NCI-H1417 treated with DMSO at 0.1 percent for 48 hours (cell line): ENCODE data around the gene PLCE1.

ENCODE experiments used
- DNase-seq: peaks from one replicate; lab custom pipeline; 2025; lab: John Stamatoyannopoulos, UW

PLCE1 gene

DNA sequence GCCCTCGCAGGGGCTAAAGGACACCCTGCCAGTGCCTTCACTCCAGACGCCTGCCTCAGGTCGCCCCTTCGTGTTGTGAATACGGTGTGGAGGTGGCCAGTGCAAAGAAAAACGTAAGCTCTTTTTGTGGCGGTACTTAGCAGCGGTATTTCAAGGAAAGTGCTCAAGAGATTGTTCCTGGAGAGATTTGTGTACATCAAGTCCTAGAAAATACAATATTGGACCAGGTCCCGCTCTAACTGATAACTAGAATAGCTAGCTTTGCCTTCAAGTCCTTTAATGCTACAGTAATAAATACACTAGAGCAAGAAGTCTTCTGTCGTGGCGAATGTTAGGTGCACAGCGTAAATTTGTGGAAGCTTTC, 689 bp downstream of the PLCE1 start:
- DNase-seq = no peak

DNA sequence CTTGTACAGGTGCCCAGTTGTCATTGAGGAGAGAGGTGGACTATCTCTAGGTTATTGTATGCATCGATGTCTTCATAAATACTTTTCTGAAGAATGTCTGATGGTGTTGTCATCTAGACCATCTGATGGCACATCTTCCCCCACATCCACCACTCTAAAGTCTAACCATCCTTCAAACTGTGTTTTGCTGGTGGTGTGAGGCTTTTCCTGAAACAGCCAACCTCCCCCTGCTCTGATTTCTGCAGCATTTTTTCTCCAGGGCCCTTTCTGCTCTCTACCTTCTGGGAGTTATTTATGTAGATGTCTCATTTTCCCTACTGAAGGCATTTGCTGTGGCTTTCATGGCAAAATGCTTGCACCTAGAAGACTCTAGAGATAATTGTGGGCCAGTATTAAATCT, 1.5 kb downstream of the PLCE1 start:
- DNase-seq = no peak

DNA sequence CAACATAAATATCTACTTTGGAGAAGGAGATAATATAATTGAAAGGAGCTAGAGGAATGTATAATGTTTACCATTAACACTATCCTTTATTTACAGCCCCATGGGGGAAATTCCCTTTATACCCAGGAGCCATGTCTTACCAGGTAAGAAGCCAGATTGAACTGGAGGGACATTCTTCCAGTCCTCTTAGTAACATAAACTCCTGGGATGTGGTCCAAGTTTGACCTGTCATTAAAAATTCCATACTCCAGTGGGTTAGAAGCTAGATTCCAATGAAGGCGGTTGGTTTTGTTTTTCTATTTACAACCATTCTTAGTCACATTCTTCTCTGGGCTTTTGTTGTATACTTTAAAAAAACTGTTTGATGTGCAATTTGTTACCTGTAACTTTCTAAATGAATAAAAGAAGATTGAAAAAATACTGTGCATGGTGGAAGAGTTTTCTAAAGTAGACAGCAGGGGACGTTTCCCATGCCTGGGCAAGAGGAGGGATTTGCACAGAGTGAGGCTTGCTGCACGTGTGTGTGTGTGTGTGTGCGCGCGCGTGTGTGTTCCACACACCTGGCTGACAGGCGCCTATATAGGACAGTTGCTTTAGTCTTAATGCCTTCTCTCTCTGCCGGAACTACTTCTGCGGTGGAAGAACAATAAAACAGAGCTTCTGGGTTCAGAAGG, 2.0 kb downstream of the PLCE1 start:
- no peak for DNase-seq

DNA sequence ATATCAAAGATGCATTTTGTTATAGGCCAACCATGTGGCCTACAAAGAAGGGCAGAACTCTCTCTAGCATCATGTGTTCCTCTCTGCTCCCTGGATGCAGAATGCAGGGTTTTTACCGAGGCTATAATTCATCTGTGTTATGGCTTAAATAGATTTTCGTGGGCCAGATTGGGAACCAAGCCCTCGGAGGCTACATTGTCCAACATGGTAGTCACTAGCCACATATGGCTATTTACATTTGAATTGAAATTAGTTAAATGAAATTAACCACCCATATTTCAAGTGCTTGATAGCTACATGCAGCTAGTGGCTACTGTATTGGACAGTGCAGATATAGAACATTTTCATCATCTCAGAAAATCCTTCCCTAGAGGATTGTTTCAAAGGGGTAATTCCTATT, 2.8 kb downstream of the PLCE1 start:
- DNase-seq = no peak

DNA sequence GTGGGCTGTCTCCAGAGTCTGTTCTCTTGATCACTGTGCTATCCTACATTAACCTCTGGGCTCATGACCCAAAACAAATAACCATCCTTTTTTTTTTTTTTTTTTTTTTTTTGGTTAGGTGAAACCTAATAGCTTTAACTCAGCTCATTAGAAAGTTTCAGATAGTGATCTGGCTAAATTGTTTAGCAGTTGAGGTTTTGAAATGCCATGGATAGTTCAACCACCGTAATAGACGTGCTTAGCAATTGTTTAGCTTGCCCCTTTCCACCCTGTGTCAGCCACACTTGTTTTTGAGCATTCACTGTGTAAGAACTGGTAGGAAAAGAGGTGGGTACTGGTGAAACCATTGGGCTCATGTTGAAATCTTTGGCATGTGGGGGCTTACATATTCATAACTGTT, 3.8 kb downstream of the PLCE1 start:
- DNase-seq = no peak

DNA sequence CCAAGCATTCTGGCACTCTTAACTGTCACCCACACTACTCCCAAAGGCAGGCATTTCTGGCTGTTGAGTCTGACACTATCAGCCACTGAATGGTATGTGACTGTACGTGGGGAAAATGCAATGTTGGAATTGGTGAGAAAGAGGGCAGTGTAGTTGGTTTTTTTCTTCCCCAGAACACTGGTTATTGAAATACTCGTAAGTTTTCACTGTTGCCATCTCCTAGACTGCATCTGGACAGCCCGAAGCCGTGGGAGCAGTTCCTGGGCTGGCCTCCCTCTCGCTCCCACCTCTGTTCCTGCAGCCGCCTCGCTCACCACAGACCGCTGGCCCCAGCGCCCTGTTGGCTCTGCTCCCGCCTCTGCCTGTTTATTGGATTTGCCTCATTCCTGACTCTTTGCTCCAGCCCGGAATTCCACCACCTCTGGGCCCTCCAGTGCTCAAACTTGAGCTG, 5.7 kb downstream of the PLCE1 start:
- DNase-seq = no peak

DNA sequence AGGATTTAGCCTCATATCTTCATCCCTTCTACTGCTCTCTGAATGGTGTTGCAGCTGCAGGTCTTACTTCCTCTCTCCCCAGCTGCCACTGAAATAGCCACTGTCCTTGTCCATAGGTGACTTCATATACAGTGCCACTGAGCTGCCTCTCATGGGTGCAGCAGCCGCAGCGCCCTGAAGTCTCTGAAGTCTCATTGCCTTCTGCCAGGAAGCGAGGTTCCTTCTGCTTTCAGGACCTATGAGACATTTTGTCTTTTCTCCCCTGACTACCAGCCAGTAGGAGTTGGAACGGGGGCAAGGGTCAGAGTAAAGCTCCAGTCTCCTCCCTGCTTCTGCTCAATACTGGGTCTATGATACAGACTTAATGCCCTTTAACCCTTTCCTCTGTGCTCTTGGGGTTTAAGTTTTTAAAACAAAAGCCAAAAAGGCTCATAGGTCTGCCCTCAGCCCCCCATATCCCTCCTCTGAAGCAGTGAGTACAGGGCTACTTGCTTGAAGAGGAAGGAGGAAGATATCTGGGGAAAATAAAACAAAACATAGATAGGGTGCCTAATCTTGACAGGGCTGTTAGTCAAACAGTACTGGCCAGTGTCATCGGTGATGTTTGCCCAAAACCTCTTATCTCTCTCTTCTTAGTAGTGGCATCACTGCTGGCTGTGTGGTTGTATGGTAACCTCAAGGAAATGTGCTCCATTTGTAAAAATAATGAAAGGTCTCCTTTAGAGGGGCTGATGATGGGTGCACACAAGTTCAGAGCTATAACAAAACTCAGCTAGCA, 7.1 kb downstream of the PLCE1 start:
- DNase-seq = no peak

DNA sequence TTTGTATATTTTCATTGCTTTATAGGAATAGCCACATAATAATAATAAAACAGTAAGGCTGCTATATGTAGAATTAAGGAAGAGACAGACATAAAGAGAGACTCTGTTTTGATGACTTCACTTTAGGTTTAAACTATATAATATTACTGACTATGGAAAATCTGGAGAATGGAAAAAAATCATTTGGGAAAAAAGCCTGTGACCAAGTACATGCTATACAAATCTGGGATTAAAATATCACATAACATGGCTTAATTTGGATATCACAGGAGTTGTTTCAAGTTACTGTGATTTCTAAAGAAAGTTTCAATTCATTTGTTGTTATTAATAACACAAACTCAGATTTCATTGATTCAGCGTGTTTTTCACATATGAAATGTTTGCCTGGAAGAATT, 7.7 kb downstream of the PLCE1 start:
- DNase-seq = no peak

DNA sequence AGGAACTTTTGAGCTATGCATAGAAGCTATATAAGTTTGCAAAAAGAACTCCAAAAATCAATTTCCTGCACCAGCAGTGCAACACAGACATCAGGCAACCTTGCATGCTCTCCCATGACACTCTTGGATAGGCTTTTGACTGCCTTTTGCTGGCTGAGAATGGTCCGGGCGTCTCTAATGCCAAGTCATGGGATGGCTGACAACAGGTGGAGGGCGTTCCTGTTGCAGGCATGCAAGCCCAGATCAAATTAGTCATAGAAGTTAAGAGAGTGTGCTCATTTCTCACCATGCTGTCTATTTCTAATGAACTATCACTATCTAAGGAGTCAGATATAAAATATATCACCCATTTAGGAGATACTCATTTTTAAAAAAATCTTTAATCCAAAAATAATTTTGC, 8.4 kb downstream of the PLCE1 start:
- DNase-seq = no peak

DNA sequence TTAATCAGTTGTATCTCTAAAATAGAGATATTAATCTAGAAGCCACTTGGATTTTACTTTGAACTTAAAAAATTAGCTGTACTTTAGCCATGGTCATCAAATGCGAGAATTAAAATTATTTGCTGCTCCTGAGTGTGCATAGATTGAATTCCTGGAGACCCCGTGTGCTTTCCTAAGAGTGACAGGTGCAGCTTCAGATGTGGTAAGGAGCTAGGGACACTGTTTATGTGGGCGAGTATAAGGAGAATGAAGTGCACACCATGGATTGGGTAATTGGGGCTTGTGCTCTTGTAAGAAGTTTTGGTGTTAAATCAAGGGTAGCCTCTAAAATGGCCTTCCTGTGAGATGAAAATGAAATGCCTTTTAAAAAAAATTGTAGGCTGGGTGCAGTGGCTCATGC, 9.8 kb downstream of the PLCE1 start:
- DNase-seq = no peak

DNA sequence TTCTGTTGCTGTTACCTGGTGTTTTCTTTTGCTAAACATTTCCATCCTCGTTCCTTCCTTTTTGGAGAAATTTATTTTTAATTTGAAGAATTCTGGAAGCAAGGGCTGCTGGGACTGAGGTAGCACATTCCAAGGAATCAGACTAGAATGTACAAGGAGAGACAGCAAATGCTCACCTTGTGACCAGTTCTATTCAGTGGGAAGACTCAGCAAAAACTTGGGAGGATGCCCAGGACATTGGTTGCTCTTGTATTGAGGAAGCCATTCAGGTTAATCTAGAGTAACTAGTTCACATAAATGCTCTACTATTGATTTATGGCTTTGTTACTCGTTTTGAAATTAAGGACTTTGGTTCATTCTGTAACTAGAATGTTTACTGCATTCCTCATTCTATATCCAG, 11.3 kb downstream of the PLCE1 start:
- DNase-seq = no peak

DNA sequence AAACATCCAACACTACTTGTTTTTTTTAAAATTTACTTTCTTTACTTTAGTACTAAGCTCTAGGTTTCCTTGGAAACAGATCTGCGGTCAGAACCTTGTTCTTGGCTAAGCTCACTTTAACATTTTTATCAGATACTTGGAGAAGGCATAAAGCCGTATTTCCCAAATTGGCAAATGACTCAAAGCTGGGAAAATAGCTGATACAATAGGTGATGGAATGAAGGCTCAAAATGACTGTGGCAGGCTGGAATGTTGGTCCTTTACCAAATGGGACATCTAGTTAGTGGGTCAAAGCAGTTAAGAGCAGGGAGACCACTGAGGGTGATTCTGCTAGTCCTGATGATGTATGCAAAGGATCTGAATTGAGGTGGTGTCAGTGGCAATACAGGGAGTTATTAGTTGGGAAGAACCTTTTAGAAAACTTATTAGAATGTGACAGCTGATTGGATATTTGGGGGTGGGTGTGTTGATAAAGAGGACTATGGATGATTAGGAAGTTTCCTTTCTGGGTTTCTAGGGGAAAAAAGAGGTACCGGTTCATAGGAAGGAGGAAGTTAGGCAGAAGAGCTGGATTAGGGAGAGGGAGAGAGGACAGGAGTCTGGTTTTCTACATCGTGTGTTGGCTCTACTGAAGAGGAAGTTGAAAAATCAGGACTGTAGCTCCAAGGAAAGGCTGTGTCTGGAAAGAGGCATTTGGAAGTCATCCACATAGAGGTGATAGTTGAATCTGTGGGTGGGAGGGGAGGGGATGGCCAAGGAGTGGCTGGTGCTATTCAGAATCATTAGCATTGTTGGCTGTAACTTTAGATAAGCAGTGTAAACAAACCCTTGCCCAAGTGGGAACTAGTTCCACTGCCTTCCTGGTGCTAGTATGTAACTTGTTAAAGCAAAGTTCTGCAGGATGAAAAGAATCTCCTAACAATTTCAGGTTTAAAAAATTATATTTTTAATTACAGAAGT, 13.1 kb downstream of the PLCE1 start:
- no peak for DNase-seq

DNA sequence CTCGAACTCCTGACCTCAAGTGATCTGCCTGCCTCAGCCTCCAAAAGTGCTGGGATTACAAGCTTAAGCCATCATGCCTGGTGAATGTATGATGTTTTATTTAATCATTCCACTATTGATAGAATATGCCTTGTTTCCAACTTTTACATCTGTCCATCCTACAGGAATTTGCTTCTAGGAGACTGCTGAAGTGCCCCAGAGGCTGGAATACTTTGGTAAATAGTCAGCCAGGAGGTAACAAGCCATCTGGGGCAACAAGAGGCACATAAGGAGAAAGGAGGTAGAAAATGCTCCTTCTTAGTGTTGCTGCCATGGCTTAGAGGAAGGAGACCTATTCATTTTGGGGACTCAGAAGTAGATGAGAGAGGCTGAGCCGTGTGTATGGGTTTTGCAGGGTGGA, 14.8 kb downstream of the PLCE1 start:
- no peak for DNase-seq

DNA sequence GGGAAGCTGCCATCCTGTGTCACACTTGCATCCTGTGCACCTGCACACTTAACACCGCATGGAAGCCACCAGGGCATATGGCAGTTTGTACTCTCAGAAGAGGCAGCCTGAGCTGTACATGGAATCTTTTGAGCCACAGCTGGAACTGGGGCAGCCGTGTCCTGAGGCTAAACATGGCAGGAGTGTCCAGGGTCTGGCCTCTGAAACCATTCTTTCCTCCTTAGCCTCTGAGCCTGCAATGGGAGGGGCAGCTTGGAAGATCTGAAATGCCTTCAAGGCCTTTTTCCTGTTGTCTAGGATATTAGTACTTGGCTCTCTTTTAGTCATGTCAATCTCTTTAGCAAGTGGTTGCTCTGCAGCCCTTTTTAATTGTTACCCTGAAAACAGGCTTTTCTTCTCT, 16.4 kb downstream of the PLCE1 start:
- DNase-seq = no peak

DNA sequence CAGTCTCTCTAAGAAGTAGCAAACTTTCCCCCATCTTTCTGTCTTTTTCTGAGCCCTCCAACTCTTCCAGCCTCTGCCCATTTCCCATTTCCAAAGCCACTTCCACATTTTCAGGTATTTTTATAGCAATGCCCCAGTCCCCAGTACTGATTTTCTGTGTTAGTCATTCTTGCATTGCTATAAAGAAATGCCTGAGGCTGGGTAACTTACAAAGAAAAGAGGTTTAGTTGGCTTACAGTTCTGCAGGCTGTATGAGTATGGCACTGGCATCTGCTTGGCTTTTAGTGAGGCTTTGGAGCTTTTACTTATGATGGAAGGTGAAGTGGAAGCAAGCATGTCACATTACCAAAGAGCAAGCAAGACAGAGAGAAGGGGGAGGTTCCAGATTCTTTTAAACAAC, 17.2 kb downstream of the PLCE1 start:
- no peak for DNase-seq

DNA sequence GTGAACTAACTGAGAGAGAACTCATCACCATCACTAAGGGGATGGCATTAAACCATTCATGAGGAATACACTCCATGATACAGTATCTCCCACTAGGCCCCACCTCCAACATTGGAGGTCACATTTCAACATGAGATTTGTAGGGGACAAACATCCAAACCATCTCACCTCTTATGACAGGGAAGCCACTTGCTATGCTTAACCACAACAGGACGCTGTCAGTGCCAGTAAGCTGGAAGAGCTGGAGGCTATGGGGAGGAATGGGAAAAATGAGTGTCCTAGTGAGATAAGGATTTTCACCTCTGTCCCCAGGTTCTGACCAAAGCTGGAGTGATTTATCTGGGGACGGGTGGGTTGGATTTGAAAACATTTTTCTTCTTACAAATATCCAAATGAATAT, 17.6 kb downstream of the PLCE1 start:
- DNase-seq = no peak

DNA sequence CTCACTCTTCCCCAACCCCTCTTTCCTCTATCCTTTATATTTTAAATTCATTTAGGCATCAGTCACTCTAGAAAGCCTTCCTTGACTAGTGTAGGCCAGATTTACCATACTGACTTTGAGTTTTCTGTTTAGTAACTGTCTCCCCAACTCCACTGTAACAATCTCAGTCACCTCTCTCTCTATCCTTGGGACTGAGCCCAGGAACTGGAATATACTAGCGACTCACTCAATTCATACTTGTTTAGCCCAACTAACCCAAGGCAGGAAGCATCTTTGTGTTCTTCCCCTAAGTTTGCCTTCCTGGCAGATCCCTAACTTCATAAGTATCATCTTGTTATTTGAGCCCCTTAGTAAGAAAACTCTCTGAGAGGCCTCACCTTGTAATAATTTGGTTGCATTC, 19.1 kb downstream of the PLCE1 start:
- DNase-seq = no peak

DNA sequence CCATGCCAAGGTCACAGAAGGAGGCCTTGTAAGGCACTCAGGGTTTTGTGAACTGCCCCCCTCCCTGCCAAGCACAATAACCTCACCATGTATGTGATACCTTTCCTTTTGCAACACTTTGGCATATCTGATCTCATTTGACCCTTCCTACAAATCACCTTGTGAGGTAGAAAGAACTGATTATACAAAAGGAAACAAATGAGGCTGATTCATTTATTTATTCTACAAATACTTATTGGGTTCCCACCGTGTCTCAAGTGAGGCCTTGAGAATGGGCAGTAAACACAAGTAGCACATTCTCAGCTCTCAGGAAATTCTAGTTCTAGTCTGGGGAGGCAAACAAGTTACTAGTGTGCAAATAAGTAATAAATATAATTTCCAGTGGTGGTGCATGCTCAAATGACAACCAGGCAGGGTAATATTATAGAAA, 19.6 kb downstream of the PLCE1 start:
- no peak for DNase-seq

DNA sequence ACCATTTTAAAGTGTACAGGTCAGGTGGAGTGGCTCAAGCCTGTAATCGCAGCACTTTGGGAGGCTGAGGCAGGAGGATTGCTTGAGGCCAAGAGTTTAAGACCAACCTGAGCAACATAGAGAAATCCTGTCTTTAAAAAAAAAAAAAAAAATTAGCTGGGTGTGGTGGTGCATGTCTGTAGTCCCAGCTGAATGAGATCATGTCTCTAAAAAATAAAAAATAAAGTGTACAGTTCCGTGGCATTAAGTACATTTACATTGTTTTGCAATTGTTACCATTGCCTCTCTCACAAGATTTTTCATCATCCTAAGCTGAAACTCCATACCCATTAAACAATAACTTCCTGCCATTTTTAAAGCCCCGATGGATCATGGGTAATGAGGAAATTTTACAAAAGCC, 20.6 kb downstream of the PLCE1 start:
- no peak for DNase-seq

DNA sequence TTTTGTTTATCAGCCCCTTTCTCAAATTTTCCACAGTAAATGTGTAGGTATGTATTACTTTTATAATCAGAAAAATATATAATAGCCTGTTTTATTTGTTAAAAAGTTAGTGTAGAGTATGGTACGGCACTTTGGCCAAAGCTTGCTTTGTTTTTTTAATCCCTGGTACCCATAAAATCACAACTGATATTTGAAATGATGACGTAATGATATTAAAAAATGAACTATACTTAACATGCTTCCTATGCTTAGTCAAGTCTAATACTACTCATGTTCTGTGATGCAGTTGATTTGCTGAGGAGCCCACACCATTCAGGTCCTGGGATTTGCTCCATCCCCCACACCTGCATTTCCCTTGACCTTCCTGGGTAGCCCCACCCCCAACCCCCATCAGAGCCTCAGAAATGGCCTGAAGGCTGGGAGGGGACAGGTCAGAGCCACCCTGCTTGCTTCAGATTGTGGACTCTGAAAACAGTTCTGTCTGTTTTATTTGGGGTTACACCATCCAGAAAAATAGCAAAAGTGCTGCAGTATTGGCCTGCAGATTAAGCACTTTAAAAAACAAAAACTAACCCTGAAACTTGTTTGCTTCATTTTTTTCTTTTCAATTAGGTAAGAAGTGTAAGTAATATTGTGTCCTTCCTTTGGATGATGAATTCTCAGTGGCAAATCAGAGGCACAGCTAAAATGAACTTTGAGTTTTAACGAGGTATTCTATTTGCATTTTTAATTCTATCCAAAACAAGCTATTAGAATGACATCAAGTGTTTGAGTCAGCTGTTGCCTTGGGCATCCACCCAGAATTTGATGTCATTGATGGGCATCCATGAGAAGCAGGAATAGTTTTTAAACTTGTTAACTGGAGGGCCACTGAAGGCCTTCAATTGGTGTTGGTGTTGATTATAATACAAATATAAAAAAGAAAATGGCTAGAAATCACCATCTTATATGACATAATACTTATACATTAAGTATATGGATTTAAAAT, 23.3 kb downstream of the PLCE1 start:
- DNase-seq = no peak

DNA sequence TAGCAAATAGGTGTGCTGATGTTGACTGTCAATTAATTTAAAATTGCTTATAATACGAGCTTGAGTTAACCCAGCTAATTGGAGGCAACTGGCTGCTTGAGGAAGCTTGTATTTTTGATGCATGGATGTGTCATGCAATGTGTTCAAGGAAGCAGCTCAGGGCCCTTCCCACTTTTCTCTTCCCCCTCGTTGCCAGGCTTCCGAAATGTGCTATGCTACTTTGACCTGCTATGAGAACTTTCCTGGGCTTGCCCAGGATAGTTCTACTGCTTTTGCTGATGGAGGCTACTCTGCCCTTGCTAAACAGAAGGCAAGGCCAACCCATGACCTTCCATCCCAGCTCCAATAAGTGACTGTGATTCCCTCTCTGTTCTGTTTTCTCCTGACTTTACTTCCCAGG, 24.4 kb downstream of the PLCE1 start:
- no peak for DNase-seq

DNA sequence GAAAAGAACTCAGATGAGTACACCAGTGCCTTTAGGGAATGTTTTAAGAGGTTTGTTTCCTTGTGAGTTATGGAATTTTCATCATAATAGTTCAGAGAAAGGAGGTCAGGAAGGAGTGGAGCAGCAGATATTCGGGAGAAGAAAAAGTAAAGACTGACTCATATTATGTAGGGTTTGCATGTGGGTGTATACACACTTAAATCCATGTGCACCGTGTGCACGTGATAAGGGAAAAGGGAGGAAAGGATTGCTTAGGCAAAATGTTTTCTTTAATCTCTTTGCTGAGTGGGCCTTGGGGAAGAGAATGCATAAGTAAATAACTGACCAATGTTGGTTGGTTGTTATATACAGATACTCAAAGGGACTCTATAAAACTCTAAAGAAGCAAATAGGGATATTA, 30.2 kb downstream of the PLCE1 start:
- DNase-seq = no peak
